Karpas-422 (cell line): ENCODE measurements around the gene SSNA1. TPM values are rescaled to one million over a fixed set of nuclear protein-coding genes. Genes with fewer than 3 reads are reported as not detected.

Experiments
- DNase-seq: peaks from one replicate; pipeline ENCODE4 v3.0.0-alpha.2; 2015
- H2AFZ ChIP-seq: fragments of 200-600 bp; sonication (generic); 2 replicates; pipeline ENCODE4 v1.6.1; 2014; ENCODE audit warnings: antibody characterized with exemption, low read length, mixed read lengths
- H3K27ac ChIP-seq: fragments of 200-600 bp; sonication (generic); 2 replicates; pipeline ENCODE4 v1.5.1; 2014; ENCODE audit warnings: mild to moderate bottlenecking, low read length, moderate library complexity
- H3K27me3 ChIP-seq: fragments of 200-600 bp; sonication (generic); 2 replicates; pipeline ENCODE4 v1.6.1; 2014; ENCODE audit warnings: low read length, mixed read lengths
- H3K36me3 ChIP-seq: fragments of 200-600 bp; sonication (generic); 2 replicates; pipeline ENCODE4 v1.6.1; 2014; ENCODE audit warnings: low read length, mixed read lengths; ENCODE audit not compliant: insufficient read depth
- H3K4me1 ChIP-seq: fragments of 200-600 bp; sonication (generic); 2 replicates; pipeline ENCODE4 v1.6.1; 2014; ENCODE audit warnings: mild to moderate bottlenecking, low read length, mixed read lengths
- H3K4me2 ChIP-seq: fragments of 200-600 bp; sonication (generic); 2 replicates; pipeline ENCODE4 v1.6.1; 2014; ENCODE audit warnings: low read length, low read depth, mild to moderate bottlenecking; ENCODE audit not compliant: poor library complexity, severe bottlenecking
- H3K4me3 ChIP-seq: fragments of 200-600 bp; sonication (generic); 2 replicates; pipeline ENCODE4 v1.5.1; 2014; ENCODE audit warnings: mild to moderate bottlenecking, antibody characterized with exemption, low read length, mixed read lengths
- H3K79me2 ChIP-seq: fragments of 200-600 bp; sonication (generic); 2 replicates; pipeline ENCODE4 v1.6.1; 2014; ENCODE audit warnings: mild to moderate bottlenecking, low read length, mixed read lengths
- H3K9ac ChIP-seq: fragments of 200-600 bp; sonication (generic); 2 replicates; pipeline ENCODE4 v1.6.0; 2014; ENCODE audit warnings: low read length
- H3K9me2 ChIP-seq: fragments of 200-600 bp; sonication (generic), shearing (Covaris generic); replicated peaks from 2 replicates; pipeline ENCODE4 v1.6.0; 2014; ENCODE audit warnings: mild to moderate bottlenecking, low read length, moderate library complexity; ENCODE audit not compliant: insufficient read depth
- H3K9me3 ChIP-seq: fragments of 300-700, 200-600 bp; sonication (generic); 2 replicates; pipeline ENCODE4 v1.6.1; 2014; ENCODE audit warnings: low read length, mixed read lengths
- H4K20me1 ChIP-seq: fragments of 200-600 bp; sonication (generic); 2 replicates; pipeline ENCODE4 v1.6.1; 2014; ENCODE audit warnings: mild to moderate bottlenecking, antibody characterized with exemption, low read length, low read depth; ENCODE audit not compliant: insufficient read depth
- total RNA-seq: library from RNA; depleted of rRNA; stranded (reverse); fragments of >200 nt; shearing (Covaris generic); gene quantifications from 2 replicates; pipeline ENCODE4 v1.2.3, GENCODE V29; 2014; ENCODE audit warnings: low replicate concordance

The SSNA1 gene
- total RNA-seq, 1 experiment from 2014 or later: 48.9 TPM

DNA sequence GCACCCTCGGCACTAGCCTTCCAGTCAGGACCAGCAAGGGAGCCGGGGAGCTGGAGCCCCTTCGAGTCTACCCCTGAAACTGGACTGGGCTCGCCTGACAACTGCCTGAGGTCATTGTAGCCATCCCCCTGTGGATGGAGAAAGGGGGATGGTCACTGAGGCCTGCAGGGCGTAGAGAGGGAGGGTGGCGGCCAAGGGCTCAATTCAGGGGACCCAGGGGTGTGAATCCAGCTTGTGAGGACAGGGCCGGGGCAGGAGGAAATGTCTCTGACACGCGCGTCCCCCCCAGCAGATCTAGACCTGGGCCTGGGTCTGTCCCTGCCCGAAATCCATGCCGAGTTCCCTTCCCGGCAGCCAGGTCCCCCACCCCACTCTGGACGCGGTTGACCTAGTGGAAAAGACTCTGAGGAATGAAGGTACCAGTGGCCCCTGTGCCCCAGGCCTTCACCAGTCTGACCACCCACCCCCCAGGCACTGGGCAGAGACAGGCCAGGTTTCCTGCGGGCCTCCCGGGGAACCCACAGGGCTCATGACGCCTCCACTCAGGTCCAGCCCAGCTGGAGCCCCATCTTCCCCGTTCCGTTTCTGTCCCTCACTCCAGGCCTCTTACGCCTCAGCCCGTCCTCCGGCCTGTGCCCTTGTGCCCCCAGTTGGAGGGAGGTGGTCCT is 43.0 kb downstream of the SSNA1 start:
- DNase-seq: no peak
- Histone ChIP-seq H3K4me1 (peaks cover 25% of the 10 kb centered on the region), H3K9me2 (no peaks in the 10 kb centered on the region)

DNA sequence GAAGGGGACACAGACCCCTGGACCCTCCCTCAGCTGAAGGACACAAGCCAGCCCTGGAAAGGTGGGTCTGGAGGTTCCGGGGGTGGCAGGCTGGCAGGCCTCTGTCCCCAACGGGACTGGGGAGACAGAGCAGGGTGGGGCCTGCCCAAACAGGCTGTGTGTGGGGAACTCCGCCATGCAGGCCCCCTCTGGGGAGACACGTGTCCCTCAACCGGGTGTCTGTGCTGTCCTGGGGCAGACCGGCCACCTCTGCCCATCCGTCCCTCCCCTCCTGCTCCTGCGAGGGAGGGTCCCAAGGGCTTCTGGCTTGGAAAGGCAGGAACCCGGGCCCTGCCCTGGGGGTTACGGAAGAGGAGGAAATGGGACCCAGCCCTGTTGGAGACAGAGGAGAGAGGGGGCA is 43.6 kb downstream of the SSNA1 start:
- no peaks in the 10 kb centered on the region for H3K9me3 ChIP-seq
- DNase-seq: no peak
- H3K4me2 ChIP-seq: no peak overlapping the region
- peaks cover 31% of the 10 kb centered on the region for H3K4me1 ChIP-seq
- no peaks in the 10 kb centered on the region for H3K79me2 ChIP-seq
- no peak overlapping the region for H3K4me3 ChIP-seq
- no peak overlapping the region for H2AFZ ChIP-seq
- no peak overlapping the region for H3K27ac ChIP-seq
- H3K9ac ChIP-seq: no peak overlapping the region
- H3K36me3 ChIP-seq: no peaks in the 10 kb centered on the region
- peaks cover 20% of the 10 kb centered on the region; the same call in 1 of the 2 replicates for H4K20me1 ChIP-seq
- H3K9me2 ChIP-seq: no peaks in the 10 kb centered on the region
- no peaks in the 10 kb centered on the region for H3K27me3 ChIP-seq

More for the DNA sequence above, 43.0 kb downstream of the SSNA1 start:
- Histone ChIP-seq H3K4me3 (no peak overlapping the region), H3K36me3 (no peaks in the 10 kb centered on the region), H3K79me2 (no peaks in the 10 kb centered on the region), H3K27me3 (no peaks in the 10 kb centered on the region), H2AFZ (no peak overlapping the region), H3K4me2 (no peak overlapping the region), H3K9me3 (no peaks in the 10 kb centered on the region), H3K9ac (no peak overlapping the region), H4K20me1 (peaks cover 20% of the 10 kb centered on the region; the same call in 1 of the 2 replicates), H3K27ac (no peak overlapping the region)

DNA sequence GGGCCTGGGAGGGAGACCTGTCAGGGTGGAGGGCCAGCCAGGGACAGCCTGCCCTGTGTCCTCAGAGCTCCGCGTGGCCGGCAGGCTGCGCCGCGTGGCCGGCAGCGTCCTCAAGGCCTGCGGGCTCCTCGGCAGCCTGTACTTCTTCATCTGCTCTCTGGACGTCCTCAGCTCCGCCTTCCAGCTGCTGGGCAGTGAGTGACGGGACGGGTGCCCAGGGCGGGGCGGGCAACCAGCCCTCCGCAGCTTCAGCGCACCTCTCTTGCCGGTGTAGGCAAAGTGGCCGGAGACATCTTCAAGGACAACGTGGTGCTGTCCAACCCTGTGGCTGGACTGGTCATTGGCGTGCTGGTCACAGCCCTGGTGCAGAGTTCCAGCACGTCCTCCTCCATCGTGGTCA is 44.0 kb downstream of the SSNA1 start:
- H3K9ac ChIP-seq: no peak overlapping the region
- no peaks in the 10 kb centered on the region for H3K36me3 ChIP-seq
- H3K79me2 ChIP-seq: no peaks in the 10 kb centered on the region
- no peaks in the 10 kb centered on the region for H3K27me3 ChIP-seq
- no peak overlapping the region for H3K27ac ChIP-seq
- no peak overlapping the region for H3K4me2 ChIP-seq
- H3K9me3 ChIP-seq: no peaks in the 10 kb centered on the region
- H3K4me1 ChIP-seq: peaks cover 35% of the 10 kb centered on the region
- peaks cover 22% of the 10 kb centered on the region; the same call in 1 of the 2 replicates for H4K20me1 ChIP-seq
- DNase-seq: no peak
- no peak overlapping the region for H3K4me3 ChIP-seq
- H3K9me2 ChIP-seq: no peaks in the 10 kb centered on the region
- no peak overlapping the region for H2AFZ ChIP-seq

DNA sequence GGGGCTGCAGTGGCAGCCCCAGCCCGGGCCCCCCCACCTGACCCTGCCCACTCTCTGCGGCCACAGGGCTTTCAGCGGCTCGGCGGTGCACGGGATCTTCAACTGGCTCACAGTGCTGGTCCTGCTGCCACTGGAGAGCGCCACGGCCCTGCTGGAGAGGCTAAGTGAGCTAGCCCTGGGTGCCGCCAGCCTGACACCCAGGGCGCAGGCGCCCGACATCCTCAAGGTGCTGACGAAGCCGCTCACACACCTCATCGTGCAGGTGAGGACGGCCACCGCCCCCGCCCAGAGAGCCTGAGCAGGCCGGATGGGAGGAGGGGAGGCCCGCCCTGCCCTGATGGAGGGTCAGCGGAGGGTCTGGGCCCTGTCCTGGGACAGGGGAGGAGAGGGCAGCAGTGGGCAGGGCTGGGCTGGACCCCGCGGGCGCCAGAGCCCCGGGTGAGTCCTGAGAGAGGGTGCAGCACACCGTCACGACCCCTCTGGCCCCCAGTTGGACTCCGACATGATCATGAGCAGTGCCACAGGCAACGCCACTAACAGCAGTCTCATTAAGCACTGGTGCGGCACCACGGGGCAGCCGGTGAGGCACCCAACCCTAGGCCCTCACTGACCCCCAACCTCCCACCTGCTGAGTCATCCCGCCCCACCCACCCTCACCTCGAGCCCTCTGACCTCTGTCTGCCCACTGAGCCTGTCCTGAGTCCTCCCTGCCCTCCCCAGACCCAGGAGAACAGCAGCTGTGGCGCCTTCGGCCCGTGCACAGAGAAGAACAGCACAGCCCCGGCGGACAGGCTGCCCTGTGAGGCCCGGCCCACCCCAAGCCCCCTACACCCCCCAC is 44.9 kb downstream of the SSNA1 start:
- H3K27me3 ChIP-seq: no peaks in the 10 kb centered on the region
- peaks cover 43% of the 10 kb centered on the region for H3K4me1 ChIP-seq
- H3K36me3 ChIP-seq: no peaks in the 10 kb centered on the region
- H2AFZ ChIP-seq: no peak overlapping the region
- no peaks in the 10 kb centered on the region for H3K9me3 ChIP-seq
- H3K79me2 ChIP-seq: no peaks in the 10 kb centered on the region
- H3K4me2 ChIP-seq: no peak overlapping the region
- DNase-seq: no peak
- no peak overlapping the region for H3K27ac ChIP-seq
- H3K9ac ChIP-seq: no peak overlapping the region
- no peak overlapping the region for H3K4me3 ChIP-seq
- H4K20me1 ChIP-seq: peaks cover 30% of the 10 kb centered on the region; the same call in 1 of the 2 replicates
- H3K9me2 ChIP-seq: no peaks in the 10 kb centered on the region

DNA sequence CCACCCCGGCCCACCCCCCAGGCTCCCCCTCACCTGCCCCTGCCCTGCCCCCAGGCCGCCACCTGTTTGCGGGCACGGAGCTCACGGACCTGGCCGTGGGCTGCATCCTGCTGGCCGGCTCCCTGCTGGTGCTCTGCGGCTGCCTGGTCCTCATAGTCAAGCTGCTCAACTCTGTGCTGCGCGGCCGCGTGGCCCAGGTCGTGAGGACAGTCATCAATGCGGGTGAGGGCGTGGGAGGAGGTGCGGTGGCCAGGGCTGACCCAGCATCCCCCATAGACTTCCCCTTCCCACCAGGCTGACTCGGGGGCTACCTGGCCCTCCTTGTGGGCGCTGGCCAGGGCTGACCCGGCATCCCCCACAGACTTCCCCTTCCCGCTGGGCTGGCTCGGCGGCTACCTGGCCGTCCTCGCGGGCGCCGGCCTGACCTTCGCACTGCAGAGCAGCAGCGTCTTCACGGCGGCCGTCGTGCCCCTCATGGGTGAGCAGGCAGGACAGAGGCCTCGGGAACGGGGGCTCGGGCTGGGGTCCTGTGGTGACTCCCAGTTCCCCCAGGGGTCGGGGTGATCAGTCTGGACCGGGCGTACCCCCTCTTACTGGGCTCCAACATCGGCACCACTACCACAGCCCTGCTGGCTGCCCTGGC is 45.7 kb downstream of the SSNA1 start:
- H3K36me3 ChIP-seq: no peaks in the 10 kb centered on the region
- H3K27me3 ChIP-seq: no peaks in the 10 kb centered on the region
- peak overlapping the region; percentile 45; the same call in 1 of the 2 replicates for H3K4me3 ChIP-seq
- peaks cover 35% of the 10 kb centered on the region; the same call in 1 of the 2 replicates for H4K20me1 ChIP-seq
- H3K4me1 ChIP-seq: peaks cover 45% of the 10 kb centered on the region
- no peaks in the 10 kb centered on the region for H3K79me2 ChIP-seq
- H3K9me2 ChIP-seq: no peaks in the 10 kb centered on the region
- H3K4me2 ChIP-seq: peak overlapping the region; percentile 70
- H3K9ac ChIP-seq: peak overlapping the region; percentile 43
- no peak overlapping the region for H3K27ac ChIP-seq
- H3K9me3 ChIP-seq: no peaks in the 10 kb centered on the region
- no peak overlapping the region for H2AFZ ChIP-seq
- DNase-seq: no peak

DNA sequence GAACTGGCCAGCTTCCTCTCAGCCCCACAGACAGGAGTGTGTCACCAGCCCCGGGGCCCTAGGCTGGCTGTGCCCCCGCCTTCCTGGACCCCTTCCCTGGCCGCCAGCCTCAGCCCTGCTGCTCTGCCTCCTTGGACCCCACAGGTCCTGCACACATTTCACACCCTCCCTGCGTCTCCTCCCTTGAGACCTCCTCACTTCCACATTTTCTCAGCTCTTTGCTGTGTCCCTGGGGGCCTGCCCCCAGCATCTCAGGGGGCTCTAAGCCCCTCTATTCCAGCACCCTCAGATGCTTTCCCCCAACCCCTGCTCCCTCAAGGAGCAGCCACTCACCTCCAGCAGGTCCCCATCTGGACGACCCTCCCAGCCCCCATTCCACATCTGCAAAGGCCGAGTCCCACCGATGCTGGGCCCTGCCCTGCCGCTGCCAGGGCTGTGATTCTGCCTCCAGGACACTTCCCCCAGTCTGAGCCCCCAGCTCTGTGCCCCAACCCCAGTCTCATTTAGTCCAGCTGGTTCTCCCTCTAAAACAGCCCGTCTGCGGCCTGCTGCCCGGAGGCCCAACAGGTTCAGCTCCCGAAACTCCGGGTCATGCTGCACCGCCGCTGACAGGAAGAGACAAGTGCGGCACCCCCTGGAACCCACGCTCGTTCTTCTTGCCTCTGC is 46.4 kb downstream of the SSNA1 start:
- H3K27ac ChIP-seq: no peak overlapping the region
- H3K4me1 ChIP-seq: peaks cover 49% of the 10 kb centered on the region

DNA sequence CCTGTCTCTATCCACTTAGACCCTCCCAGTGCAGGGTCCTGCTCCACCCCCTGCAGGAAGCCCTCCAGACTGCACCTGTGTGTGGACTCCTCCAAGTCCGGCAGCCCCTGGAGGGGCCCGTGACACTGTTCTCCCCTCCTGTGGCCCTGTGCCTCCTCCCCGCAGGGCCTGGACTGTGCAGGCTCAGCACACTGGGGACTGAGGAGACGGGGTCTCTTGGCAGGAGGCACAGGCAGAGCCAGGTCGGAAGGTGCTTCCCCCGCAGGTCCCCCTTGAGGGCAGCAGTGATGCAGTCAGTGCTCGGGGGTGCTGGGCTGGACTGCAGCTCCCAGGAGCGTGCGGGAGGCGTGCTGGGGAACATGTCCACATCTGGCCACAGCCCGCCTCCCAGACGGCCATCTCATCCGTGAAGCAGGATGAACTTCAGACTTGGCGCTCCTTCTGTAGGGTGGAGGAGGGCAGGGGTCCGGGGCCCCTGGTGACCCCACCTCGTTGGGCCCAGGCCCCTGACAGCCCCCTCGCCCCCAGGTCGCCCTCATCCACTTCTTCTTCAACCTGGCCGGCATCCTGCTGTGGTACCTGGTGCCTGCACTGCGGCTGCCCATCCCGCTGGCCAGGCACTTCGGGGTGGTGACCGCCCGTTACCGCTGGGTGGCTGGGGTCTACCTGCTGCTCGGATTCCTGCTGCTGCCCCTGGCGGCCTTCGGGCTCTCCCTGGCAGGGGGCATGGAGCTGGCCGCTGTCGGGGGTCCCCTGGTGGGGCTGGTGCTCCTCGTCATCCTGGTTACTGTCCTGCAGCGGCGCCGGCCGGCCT is 47.2 kb downstream of the SSNA1 start:
- Histone ChIP-seq H4K20me1 (peaks cover 35% of the 10 kb centered on the region; the same call in 1 of the 2 replicates), H3K4me2 (peak overlapping the region; percentile 70), H3K9ac (peak overlapping the region; percentile 43), H3K79me2 (no peaks in the 10 kb centered on the region), H3K27me3 (no peaks in the 10 kb centered on the region), H2AFZ (no peak overlapping the region), H3K36me3 (no peaks in the 10 kb centered on the region), H3K9me2 (no peaks in the 10 kb centered on the region), H3K9me3 (no peaks in the 10 kb centered on the region), H3K27ac (no peak overlapping the region), H3K4me3 (peak overlapping the region; percentile 45; the same call in 1 of the 2 replicates), H3K4me1 (peaks cover 54% of the 10 kb centered on the region)
- no peak for DNase-seq

More for the DNA sequence above, 46.4 kb downstream of the SSNA1 start:
- Histone ChIP-seq H3K9ac (peak overlapping the region; percentile 43), H3K4me2 (peak overlapping the region; percentile 70), H4K20me1 (peaks cover 35% of the 10 kb centered on the region; the same call in 1 of the 2 replicates), H3K27me3 (no peaks in the 10 kb centered on the region), H3K9me3 (no peaks in the 10 kb centered on the region), H3K4me3 (peak overlapping the region; percentile 45), H2AFZ (no peak overlapping the region), H3K79me2 (no peaks in the 10 kb centered on the region), H3K9me2 (no peaks in the 10 kb centered on the region), H3K36me3 (no peaks in the 10 kb centered on the region)
- DNase-seq: peak; percentile 85
